Measurements from ENCODE around the gene TCF25. TPM values are rescaled to one million over a fixed set of nuclear protein-coding genes. Genes with fewer than 3 reads are reported as not detected.
A peak's percentile ranks its signal among the peaks of the same experiment; 100 is the strongest.

Gene TCF25
- total RNA-seq, 4 donors from 2014 or later, result 126 to 151 (median 137) TPM

DNA sequence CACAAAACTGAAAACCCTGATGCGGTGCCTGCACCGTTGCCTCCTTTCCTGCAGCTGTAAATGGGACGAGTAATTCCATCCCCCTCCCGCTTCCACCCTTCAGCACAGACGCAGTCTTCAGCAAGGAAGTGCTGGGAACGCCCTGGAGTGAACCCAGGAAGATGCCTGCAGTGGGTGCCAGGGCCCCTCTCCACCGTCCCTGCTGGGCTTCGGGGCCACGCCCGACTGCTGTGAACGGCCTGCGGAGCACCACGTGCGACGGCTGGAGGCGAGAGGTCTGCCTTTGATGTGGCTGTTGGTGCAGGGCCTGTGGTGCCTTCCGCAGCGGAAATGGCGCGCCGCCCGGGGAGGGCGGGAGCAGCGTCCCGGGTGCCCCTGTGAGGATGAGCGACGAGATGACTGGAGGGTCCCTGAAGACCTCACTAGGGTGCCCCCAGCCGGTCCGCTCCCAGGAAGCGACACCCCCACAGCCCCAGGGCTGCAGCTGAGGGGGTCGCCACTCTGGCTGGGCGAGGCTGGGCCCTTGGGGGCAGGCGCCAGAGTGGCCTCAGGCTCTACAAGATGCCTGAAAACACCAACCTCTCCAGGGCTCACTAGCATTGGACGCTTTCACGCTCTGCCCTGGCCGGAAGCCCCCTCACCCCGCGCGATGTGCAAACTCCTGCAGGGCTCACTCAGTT lies 44.5 kb downstream of the TCF25 start:
- peak overlapping the region; percentile 44 to 54 (median 45) for H3K4me3 ChIP-seq
- H3K36me3 ChIP-seq, result peaks cover 0 to 10% (median 6%) of the 10 kb centered on the region in 4 donors
- WGBS, result under 1% methylated on average over 22 of the region's 39 CpGs
- TF ChIP-seq POLR2AphosphoS5 (IDR thresholded peaks at IDR 0.05), result peak; percentile 72 to 84
- TF ChIP-seq, protein P1, sequence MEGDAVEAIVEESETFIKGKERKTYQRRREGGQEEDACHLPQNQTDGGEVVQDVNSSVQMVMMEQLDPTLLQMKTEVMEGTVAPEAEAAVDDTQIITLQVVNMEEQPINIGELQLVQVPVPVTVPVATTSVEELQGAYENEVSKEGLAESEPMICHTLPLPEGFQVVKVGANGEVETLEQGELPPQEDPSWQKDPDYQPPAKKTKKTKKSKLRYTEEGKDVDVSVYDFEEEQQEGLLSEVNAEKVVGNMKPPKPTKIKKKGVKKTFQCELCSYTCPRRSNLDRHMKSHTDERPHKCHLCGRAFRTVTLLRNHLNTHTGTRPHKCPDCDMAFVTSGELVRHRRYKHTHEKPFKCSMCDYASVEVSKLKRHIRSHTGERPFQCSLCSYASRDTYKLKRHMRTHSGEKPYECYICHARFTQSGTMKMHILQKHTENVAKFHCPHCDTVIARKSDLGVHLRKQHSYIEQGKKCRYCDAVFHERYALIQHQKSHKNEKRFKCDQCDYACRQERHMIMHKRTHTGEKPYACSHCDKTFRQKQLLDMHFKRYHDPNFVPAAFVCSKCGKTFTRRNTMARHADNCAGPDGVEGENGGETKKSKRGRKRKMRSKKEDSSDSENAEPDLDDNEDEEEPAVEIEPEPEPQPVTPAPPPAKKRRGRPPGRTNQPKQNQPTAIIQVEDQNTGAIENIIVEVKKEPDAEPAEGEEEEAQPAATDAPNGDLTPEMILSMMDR (IDR thresholded peaks at IDR 0.05), result no peak
- H3K9me3 ChIP-seq, result no peaks in the 10 kb centered on the region
- H3K4me1 ChIP-seq, result peaks cover 43 to 55% (median 46%) of the 10 kb centered on the region in 4 donors
- intact Hi-C loops (cut with DNase I), result no loop called here
- no peak for DNase-seq (ENCODE audit: extremely low spot score)
- peaks cover 0 to 54% (median 0%) of the 10 kb centered on the region in 4 donors for H3K27me3 ChIP-seq
- H3K27ac ChIP-seq (replicated peaks in 1 of 4), result peak overlapping the region in 3 of 4 donors; percentile 29 to 55 (median 35)

DNA sequence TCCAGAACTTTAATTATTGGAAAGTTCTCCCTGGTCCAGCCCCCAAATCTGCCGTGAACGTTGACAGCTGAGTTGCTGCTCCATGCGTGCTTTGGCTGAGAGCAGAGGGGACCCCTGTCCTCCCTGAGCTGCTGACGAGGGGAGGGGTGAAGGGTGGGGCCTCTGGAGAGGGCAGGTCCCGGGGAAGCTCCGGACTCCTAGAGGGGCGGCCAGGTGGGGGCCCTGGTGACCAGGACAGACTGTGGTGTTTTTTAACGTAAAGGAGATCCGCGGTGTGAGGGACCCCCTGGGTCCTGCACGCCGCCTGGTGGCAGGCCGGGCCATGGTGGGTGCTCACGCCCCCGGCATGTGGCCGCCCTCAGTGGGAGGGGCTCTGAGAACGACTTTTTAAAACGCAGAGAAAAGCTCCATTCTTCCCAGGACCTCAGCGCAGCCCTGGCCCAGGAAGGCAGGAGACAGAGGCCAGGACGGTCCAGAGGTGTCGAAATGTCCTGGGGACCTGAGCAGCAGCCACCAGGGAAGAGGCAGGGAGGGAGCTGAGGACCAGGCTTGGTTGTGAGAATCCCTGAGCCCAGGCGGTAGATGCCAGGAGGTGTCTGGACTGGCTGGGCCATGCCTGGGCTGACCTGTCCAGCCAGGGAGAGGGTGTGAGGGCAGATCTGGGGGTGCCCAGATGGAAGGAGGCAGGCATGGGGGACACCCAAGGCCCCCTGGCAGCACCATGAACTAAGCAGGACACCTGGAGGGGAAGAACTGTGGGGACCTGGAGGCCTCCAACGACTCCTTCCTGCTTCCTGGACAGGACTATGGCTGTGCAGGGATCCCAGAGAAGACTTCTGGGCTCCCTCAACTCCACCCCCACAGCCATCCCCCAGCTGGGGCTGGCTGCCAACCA lies 45.3 kb downstream of the TCF25 start, which contains the start of gene MC1R:
TSS of gene MC1R (plus strand) at position 410 of the 895 bp plus-strand sequence. CDS start at position 807, 397 bp downstream.
- Histone ChIP-seq H3K4me1 (peaks cover 47 to 63% (median 53%) of the 10 kb centered on the region in 4 donors), H3K9me3 (no peaks in the 10 kb centered on the region), H3K27me3 (peaks cover 0 to 61% (median 4%) of the 10 kb centered on the region in 4 donors), H3K4me3 (peak within 1 kb of the TSS; percentile 44 to 54 (median 45)), H3K36me3 (peaks cover 0 to 2% (median under 1%) of the 10 kb centered on the region in 4 donors), H3K27ac (replicated peaks in 1 of 4) (peak within 1 kb of the TSS in 3 of 4 donors; percentile 29 to 55 (median 35))
- no peak for DNase-seq (ENCODE audit: extremely low spot score)
- WGBS, result 14% methylated on average over 10 of the region's 23 CpGs
- intact Hi-C loops (cut with DNase I), result no loop called here
- TF ChIP-seq, protein P1 (IDR thresholded peaks at IDR 0.05), result peak; percentile 14 to 35 (median 22)
- TF ChIP-seq EP300 (IDR thresholded peaks at IDR 0.05), result no peak

DNA sequence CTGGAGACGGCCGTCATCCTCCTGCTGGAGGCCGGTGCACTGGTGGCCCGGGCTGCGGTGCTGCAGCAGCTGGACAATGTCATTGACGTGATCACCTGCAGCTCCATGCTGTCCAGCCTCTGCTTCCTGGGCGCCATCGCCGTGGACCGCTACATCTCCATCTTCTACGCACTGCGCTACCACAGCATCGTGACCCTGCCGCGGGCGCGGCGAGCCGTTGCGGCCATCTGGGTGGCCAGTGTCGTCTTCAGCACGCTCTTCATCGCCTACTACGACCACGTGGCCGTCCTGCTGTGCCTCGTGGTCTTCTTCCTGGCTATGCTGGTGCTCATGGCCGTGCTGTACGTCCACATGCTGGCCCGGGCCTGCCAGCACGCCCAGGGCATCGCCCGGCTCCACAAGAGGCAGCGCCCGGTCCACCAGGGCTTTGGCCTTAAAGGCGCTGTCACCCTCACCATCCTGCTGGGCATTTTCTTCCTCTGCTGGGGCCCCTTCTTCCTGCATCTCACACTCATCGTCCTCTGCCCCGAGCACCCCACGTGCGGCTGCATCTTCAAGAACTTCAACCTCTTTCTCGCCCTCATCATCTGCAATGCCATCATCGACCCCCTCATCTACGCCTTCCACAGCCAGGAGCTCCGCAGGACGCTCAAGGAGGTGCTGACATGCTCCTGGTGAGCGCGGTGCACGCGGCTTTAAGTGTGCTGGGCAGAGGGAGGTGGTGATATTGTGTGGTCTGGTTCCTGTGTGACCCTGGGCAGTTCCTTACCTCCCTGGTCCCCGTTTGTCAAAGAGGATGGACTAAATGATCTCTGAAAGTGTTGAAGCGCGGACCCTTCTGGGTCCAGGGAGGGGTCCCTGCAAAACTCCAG lies 46.4 kb downstream of the TCF25 start:
- Histone ChIP-seq H3K27ac (replicated peaks in 1 of 4) (no peak overlapping the region), H3K4me3 (no peak overlapping the region), H3K36me3 (no peaks in the 10 kb centered on the region), H3K4me1 (peaks cover 55 to 74% (median 62%) of the 10 kb centered on the region in 4 donors), H3K27me3 (peaks cover 3 to 72% (median 15%) of the 10 kb centered on the region in 4 donors), H3K9me3 (no peaks in the 10 kb centered on the region)
- no peak for TF ChIP-seq EP300 (IDR thresholded peaks at IDR 0.05)
- TF ChIP-seq, protein P1 (IDR thresholded peaks at IDR 0.05), result no peak
- no peak for TF ChIP-seq POLR2A (IDR thresholded peaks at IDR 0.05; ENCODE audit: low read depth)
- TF ChIP-seq POLR2AphosphoS5 (IDR thresholded peaks at IDR 0.05), result no peak
- no peak for DNase-seq (ENCODE audit: extremely low spot score)
- WGBS, result 92% methylated on average over 47 of the region's 52 CpGs
- intact Hi-C loops (cut with DNase I), result no loop called here

DNA sequence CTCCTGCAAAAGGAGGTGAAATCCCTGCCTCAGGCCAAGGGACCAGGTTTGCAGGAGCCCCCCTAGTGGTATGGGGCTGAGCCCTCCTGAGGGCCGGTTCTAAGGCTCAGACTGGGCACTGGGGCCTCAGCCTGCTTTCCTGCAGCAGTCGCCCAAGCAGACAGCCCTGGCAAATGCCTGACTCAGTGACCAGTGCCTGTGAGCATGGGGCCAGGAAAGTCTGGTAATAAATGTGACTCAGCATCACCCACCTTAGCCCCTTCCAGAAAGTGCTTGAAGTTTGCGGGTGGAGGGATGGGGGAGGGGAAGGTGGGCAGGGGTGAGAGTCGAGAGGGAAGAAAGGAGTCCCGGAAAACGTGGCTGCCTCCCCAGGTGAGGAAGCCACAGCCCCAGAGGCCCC lies 47.3 kb downstream of the TCF25 start:
- TF ChIP-seq EP300 (IDR thresholded peaks at IDR 0.05) (no peak), POLR2AphosphoS5 (IDR thresholded peaks at IDR 0.05) (no peak), POLR2A (IDR thresholded peaks at IDR 0.05; ENCODE audit: low read depth) (no peak)
- TF ChIP-seq, protein P1 (IDR thresholded peaks at IDR 0.05), result no peak
- Histone ChIP-seq H3K4me3 (no peak overlapping the region), H3K9me3 (no peaks in the 10 kb centered on the region), H3K27ac (replicated peaks in 1 of 4) (peak overlapping the region in 2 of 4 donors; percentile 51 to 88), H3K27me3 (peaks cover 6 to 82% (median 22%) of the 10 kb centered on the region in 4 donors), H3K4me1 (peaks cover 60 to 84% (median 68%) of the 10 kb centered on the region in 4 donors), H3K36me3 (no peaks in the 10 kb centered on the region)
- DNase-seq (ENCODE audit: extremely low spot score), result no peak
- 51% methylated on average over 6 of the region's 6 CpGs for WGBS
- intact Hi-C loops (cut with DNase I), result no loop called here
